NT2/D1 (cell line): ENCODE data around the gene LSG1.

Experiments
- YY1 ChIP-seq: IDR thresholded peaks from 2 replicates; pipeline ENCODE4 v1.6.1; 2011; ENCODE audit not compliant: insufficient read length, insufficient read depth
- ZNF274 ChIP-seq: IDR thresholded peaks from 2 replicates; pipeline ENCODE4 v1.6.1; 2011; ENCODE audit warnings: mild to moderate bottlenecking, low read depth, low read length

GRCh38 chr3:194659778-194660177, 12.2 kb downstream of the LSG1 start:
- no peak for TF ChIP-seq ZNF274
- no peak for TF ChIP-seq YY1
